AG04449 (cell line): ENCODE data around the gene CEBPG.

Source experiments
- CTCF ChIA-PET: fragments of 350-600 bp; formaldehyde crosslinking; extraction: SDS; loops from one replicate; lab custom pipeline; 2021; ENCODE audit warnings: antibody characterized with exemption; lab: Yijun Ruan, JAX
- POLR2A ChIA-PET: fragments of 400-600, 350-600 bp; formaldehyde crosslinking; extraction: SDS; loops from one replicate; lab custom pipeline; 2020; ENCODE audit warnings: antibody characterized with exemption, inconsistent platforms; lab: Yijun Ruan, JAX
- DNase-seq: peaks from one replicate; pipeline ENCODE4 v3.0.0-alpha.2; 2010; ENCODE audit warnings: low read depth, low spot score
- H3K4me3 ChIP-seq: 2 replicates; pipeline ENCODE4 v1.5.1; 2011; ENCODE audit warnings: low read depth, mild to moderate bottlenecking, control low read depth, low read length
- TF ChIP-seq, protein P1 (sequence below): IDR thresholded peaks from one replicate; pipeline ENCODE4 v1.5.1; 2011; ENCODE audit warnings: mild to moderate bottlenecking, moderate library complexity, low read length, control low read depth, inconsistent platforms; ENCODE audit not compliant: insufficient read depth; ENCODE audit errors: missing control alignments

CEBPG gene

GRCh38 chr19:33422369-33423180 lies 49.1 kb downstream of the CEBPG start:
- no peak overlapping the region for H3K4me3 ChIP-seq
- TF ChIP-seq, protein P1, sequence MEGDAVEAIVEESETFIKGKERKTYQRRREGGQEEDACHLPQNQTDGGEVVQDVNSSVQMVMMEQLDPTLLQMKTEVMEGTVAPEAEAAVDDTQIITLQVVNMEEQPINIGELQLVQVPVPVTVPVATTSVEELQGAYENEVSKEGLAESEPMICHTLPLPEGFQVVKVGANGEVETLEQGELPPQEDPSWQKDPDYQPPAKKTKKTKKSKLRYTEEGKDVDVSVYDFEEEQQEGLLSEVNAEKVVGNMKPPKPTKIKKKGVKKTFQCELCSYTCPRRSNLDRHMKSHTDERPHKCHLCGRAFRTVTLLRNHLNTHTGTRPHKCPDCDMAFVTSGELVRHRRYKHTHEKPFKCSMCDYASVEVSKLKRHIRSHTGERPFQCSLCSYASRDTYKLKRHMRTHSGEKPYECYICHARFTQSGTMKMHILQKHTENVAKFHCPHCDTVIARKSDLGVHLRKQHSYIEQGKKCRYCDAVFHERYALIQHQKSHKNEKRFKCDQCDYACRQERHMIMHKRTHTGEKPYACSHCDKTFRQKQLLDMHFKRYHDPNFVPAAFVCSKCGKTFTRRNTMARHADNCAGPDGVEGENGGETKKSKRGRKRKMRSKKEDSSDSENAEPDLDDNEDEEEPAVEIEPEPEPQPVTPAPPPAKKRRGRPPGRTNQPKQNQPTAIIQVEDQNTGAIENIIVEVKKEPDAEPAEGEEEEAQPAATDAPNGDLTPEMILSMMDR = no peak
- no peak for DNase-seq
- ChIA-PET POLR2A (no interaction called here), CTCF (interaction anchor here (1.0 to 10.1 kb wide), 3 partner anchors 7 to 348 kb away, joined by 3 to 170 read pairs (median 26); no protein-coding TSS in a partner anchor)

DNA sequence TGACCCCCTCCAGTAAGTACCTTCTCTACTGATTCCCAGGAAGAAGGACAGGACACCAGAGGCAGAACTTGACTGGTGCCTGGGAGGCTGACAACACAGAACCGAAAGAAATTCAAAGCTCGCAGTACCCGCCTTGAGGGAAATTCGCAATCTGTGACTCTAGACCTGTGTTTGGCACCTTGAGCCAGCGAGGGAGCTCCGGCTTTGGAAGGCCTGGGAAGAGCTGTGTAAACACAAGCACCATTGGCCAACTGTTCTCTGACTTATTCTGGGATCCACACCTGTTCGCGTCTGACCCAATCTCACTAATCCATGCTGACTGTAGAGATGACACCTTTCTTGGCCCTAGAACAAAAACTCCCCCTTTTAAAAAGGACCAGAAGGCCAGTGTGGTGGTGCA lies 50.7 kb downstream of the CEBPG start:
- H3K4me3 ChIP-seq = no peak overlapping the region
- ChIA-PET CTCF (interaction anchor here (1.1 to 12.0 kb wide), 3 partner anchors 8 to 347 kb away, joined by 4 to 311 read pairs (median 7); no protein-coding TSS in a partner anchor), POLR2A (no interaction called here)
- DNase-seq = no peak
- TF ChIP-seq, protein P1 = no peak

- CTCF ChIA-PET = interaction anchor here (1.1 to 12.0 kb wide), 4 partner anchors 10 to 351 kb away, joined by 3 to 311 read pairs (median 7); no protein-coding TSS in a partner anchor
Observed at GRCh38 chr19:33426621-33427361, 53.3 kb downstream of the CEBPG start.

DNA sequence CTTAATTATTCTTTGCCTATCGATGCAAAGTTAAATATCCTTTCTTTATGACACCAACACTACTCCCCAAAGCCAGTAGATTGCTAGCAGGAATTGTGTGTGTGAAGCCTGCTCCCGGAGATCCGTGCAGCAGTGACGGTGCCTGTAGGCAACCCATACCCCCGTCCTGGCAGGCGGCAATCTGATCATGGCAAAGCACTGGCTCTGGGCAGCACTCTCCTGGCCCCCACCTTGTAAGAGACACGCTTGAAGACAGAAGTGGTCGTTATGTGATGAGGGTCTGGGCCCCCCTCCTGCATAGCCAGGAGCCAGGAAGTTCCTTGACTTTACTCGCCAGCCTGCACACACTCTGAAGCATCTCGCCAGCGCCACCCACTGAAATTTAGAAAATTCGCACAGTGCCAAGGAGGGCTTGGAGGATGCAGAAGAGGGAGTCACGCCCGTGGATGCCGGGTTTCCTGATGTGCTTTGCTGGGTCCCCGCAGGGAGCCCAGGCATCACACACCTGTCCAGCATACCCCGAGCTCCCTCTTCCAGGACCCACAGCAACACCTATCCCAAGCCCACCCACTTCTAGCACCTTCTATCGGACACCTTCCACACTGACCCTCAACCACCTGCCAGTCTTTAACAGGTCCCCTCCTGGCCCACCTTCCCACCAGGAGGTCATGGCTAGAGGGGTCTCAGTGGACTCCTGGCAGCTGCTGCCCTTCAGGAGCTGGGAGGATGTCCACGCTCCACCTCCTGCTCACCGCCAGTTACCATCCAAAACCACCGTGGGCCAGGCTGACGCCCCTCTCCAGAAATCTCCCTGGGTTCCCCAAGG lies 54.5 kb downstream of the CEBPG start:
- DNase-seq = no peak
- TF ChIP-seq, protein P1 = no peak
- no peak overlapping the region for H3K4me3 ChIP-seq
- CTCF ChIA-PET = interaction anchor here (2.1 to 12.0 kb wide), 2 partner anchors 12 to 343 kb away, joined by 8 to 311 read pairs; no protein-coding TSS in a partner anchor
- POLR2A ChIA-PET = no interaction called here

More at GRCh38 chr19:33426621-33427361, 53.3 kb downstream of the CEBPG start:
- DNase-seq = no peak
- TF ChIP-seq, protein P1 = no peak
- no peak overlapping the region for H3K4me3 ChIP-seq
- POLR2A ChIA-PET = no interaction called here

GRCh38 chr19:33428627-33429125 lies 55.2 kb downstream of the CEBPG start:
- H3K4me3 ChIP-seq = no peak overlapping the region
- TF ChIP-seq, protein P1 = no peak
- POLR2A ChIA-PET = no interaction called here
- DNase-seq = no peak
- CTCF ChIA-PET = interaction anchor here (1.0 to 12.0 kb wide), 7 partner anchors 7 to 668 kb away, joined by 4 to 311 read pairs (median 8); no protein-coding TSS in a partner anchor
